GM12865 (cell line): Measurements from ENCODE around the gene EDIL3.

Experiments used
- DNase-seq: peaks from one replicate; pipeline ENCODE4 v3.0.0; 2010; ENCODE audit warnings: low read depth
- H3K4me3 ChIP-seq: 2 replicates; pipeline ENCODE4 v1.5.1; 2011; ENCODE audit warnings: mild to moderate bottlenecking, low read depth, low read length, control low read depth
- CTCF ChIP-seq: IDR thresholded peaks from 2 replicates; pipeline ENCODE4 v1.5.1; 2011; ENCODE audit warnings: low read length, control low read depth, low read depth, inconsistent platforms; ENCODE audit not compliant: insufficient read depth; ENCODE audit errors: missing control alignments

EDIL3 gene

GRCh38 chr5:84260140-84260539 lies 124.5 kb downstream of the EDIL3 start:
- DNase-seq: peak; percentile 18
- H3K4me3 ChIP-seq: no peak overlapping the region
- TF ChIP-seq CTCF: no peak

- no peak for TF ChIP-seq CTCF
- no peak for DNase-seq
Observed at GRCh38 chr5:84259283-84260045, 125.2 kb downstream of the EDIL3 start.

GRCh38 chr5:84257061-84257460 lies 127.6 kb downstream of the EDIL3 start:
- peak; percentile 1 for DNase-seq
- no peak overlapping the region for H3K4me3 ChIP-seq
- TF ChIP-seq CTCF: no peak

More at GRCh38 chr5:84259283-84260045, 125.2 kb downstream of the EDIL3 start:
- no peak overlapping the region for H3K4me3 ChIP-seq

GRCh38 chr5:84255315-84255714 lies 129.4 kb downstream of the EDIL3 start:
- TF ChIP-seq CTCF: no peak
- DNase-seq: peak; percentile 7
- H3K4me3 ChIP-seq: no peak overlapping the region

GRCh38 chr5:84253946-84254345 lies 130.7 kb downstream of the EDIL3 start:
- no peak for TF ChIP-seq CTCF

GRCh38 chr5:84251503-84251902 lies 133.2 kb downstream of the EDIL3 start:
- DNase-seq: no peak
- no peak for TF ChIP-seq CTCF
- no peak overlapping the region for H3K4me3 ChIP-seq

More at GRCh38 chr5:84253946-84254345, 130.7 kb downstream of the EDIL3 start:
- no peak for DNase-seq
- H3K4me3 ChIP-seq: no peak overlapping the region
